HG02759 (cell line): ENCODE measurements around the gene CLDN8.

Experiments used
- ATAC-seq: cut with Tn5 transposase; IDR thresholded peaks from one replicate; pipeline ENCODE4 v1.9.1; 2021; ENCODE audit warnings: mild to moderate bottlenecking, moderate library complexity; ENCODE audit not compliant: unreplicated experiment

CLDN8 gene

GRCh38 chr21:30206551-30207251 lies 9.2 kb downstream of the CLDN8 start:
- no peak for ATAC-seq

- no peak for ATAC-seq
Observed at GRCh38 chr21:30200000-30200399, 15.9 kb downstream of the CLDN8 start.

- peak; percentile 47 for ATAC-seq
Observed at GRCh38 chr21:30194701-30195299, 21.1 kb downstream of the CLDN8 start.

- no peak for ATAC-seq
Observed at GRCh38 chr21:30193201-30193600, 22.7 kb downstream of the CLDN8 start.

GRCh38 chr21:30190554-30190953 lies 25.3 kb downstream of the CLDN8 start:
- no peak for ATAC-seq

- ATAC-seq: no peak
Observed at GRCh38 chr21:30189773-30190172, 26.1 kb downstream of the CLDN8 start.

GRCh38 chr21:30186242-30186641 lies 29.7 kb downstream of the CLDN8 start:
- ATAC-seq: no peak

GRCh38 chr21:30168086-30168485 lies 47.8 kb downstream of the CLDN8 start:
- no peak for ATAC-seq

- no peak for ATAC-seq
Observed at GRCh38 chr21:30166705-30167104, 49.2 kb downstream of the CLDN8 start, which contains the start of gene CLDN17. TSS of gene CLDN17 (minus strand) at chr21:30166805. CDS start at chr21:30166617, 188 bp downstream.

GRCh38 chr21:30166171-30166570 lies 49.7 kb downstream of the CLDN8 start:
- ATAC-seq: no peak

GRCh38 chr21:30164796-30165195 lies 51.1 kb downstream of the CLDN8 start:
- no peak for ATAC-seq
